ENCODE data around the gene SLC40A1.

The SLC40A1 gene

GRCh38 chr2:189566046-189566445 is 14.5 kb downstream of the SLC40A1 start:
- DNase-seq, result no peak

DNA sequence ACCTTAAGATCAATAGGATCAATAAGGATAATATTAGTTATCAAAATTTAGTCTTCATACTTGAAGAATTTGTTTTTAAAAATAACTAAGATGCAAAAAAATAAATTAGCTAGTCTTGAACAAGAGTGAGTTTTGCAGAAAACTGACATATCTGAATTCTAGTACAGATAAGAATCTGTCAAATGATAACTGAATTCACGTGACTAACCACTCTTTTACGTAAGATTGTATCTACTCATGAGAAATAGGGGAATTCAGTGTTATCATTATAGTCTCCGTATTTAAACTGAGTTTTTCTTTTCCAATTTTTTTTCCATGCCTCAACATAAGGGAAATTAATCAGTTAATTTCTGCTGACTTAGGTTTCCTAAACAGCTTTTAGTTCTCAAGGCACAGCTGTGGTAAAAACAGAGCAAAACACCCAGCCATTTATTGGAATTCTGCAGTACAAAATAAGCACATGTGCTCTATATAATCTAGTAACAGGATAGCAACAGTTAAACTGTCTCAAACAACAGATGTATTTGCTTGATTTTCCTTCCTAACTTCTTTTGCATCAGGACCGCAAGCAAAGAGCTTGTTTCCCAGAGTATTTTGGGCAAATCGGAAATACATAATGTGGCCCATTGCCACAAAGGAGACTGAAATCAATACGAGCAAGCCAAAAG is 19.1 kb downstream of the SLC40A1 start:
- no peak for DNase-seq

DNA sequence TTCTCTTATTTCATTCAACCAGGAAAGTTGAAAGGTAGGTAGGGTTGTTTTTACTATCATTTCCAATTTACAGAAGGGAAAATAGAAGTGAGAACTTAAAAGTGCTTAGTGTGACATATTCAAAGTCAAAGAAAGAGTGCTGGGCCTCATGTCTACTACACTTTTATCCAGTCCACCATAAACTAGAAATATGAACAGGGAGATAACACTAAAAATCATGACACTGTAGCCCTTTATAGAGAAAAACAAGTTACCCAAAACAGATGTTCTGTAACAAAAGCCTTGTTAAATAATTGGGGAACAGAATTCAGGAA is 20.4 kb downstream of the SLC40A1 start:
- DNase-seq, result no peak

DNA sequence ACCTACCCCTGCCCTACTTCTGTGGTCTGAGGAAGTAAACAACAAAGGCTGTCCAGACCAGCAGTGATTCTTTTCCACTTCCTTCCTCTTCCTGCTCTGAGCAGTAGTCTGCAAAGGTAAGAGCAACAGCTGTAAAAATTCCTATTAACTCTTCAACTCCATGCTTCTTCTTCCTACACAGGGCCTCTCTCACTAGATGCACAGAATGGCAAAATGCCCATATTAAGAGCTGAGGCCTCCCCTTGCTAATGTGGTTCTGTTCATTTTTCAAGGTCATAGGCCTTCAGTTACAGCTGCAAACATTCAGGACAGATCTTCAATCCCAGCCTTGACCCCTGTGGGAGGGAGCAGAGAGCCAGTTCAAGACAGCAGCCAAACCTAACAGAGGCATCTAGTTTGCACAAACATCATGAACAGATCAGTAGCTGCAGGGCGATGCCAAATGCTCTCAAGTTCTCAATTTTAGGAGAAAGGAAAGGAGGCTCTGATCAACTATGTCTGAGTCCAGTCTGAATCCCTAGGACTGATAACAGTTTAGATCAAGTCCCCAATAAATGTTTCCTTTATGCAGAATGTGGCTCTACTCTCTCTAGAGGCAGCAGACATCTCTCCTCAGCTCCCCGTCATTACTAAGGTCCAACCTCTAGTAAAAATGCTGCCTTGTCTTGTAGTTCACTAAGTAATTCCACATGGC is 20.9 kb downstream of the SLC40A1 start:
- no peak for DNase-seq

- no peak for DNase-seq
Observed at GRCh38 chr2:189558516-189559272, 21.9 kb downstream of the SLC40A1 start.

DNA sequence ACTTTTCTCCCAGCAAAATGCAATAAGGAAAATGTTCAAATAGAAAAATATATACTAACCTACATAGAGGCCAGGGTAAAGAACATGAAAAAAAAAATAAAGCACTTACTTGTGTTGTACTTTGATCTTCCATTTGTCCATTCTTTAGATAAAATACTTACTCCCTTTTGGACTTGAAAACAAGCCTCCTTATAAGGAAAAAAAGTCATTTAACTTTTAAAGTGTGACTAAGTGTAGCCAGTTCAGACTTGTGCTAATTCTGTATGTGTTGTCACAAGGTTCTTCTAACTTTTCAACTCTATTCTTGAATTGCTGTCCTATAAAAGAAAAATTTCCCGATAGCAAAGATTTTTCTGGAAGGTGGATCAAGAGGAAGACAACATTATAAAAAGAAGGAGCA is 23.2 kb downstream of the SLC40A1 start:
- DNase-seq, result no peak

GRCh38 chr2:189556526-189556925 is 24.1 kb downstream of the SLC40A1 start:
- no peak for DNase-seq

- DNase-seq, result no peak
Observed at GRCh38 chr2:189555232-189555631, 25.4 kb downstream of the SLC40A1 start.

DNA sequence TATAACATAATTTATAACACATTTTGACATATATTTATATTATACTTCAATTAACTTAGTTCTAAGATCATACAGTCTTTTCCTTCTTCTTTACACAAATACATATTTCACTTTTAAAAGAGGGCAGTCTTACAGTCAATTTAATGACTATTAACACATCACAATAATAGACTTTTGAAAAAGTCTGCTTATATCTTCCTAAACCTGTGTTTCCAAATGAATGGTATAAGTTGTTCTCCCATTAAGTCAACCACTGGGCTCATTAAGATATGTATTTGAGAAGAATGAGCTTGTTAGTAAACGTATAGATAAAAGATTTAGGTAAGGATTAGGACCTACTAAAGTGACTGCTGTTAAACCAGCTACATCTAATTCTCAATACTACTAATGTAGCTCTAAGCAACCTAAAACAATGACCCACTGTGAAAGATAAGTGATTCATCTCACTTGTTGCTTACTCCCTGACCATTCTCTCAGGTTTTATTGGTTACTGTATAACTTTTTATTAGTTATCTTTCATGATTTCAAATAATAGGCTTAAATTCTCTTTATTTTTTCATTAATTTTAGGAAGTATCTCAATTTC is 27.0 kb downstream of the SLC40A1 start:
- DNase-seq, result no peak

DNA sequence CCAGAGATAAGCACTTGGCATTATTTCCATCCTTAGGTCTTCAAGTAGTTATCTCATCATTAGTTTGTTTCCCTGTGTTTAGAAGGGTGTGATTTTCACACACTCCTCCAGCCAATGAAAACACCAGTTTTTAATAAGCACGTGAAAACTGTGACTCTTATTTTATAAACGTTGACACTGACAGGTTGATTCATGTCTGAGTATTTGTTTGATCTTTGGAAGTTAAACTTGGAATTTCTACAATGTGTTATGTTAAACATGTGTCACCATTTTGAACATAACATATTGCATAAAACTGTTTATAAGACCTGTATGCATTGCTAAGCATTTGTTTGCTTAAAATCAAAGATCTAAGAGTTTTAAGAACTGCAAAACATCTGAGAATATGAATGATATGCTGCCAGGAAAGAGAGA is 27.6 kb downstream of the SLC40A1 start:
- DNase-seq, result no peak

- DNase-seq, result no peak
Observed at GRCh38 chr2:189552334-189552990, 28.1 kb downstream of the SLC40A1 start.

GRCh38 chr2:189551808-189552207 is 28.8 kb downstream of the SLC40A1 start:
- no peak for DNase-seq

- DNase-seq, result no peak
Observed at GRCh38 chr2:189549449-189549832, 31.1 kb downstream of the SLC40A1 start.

DNA sequence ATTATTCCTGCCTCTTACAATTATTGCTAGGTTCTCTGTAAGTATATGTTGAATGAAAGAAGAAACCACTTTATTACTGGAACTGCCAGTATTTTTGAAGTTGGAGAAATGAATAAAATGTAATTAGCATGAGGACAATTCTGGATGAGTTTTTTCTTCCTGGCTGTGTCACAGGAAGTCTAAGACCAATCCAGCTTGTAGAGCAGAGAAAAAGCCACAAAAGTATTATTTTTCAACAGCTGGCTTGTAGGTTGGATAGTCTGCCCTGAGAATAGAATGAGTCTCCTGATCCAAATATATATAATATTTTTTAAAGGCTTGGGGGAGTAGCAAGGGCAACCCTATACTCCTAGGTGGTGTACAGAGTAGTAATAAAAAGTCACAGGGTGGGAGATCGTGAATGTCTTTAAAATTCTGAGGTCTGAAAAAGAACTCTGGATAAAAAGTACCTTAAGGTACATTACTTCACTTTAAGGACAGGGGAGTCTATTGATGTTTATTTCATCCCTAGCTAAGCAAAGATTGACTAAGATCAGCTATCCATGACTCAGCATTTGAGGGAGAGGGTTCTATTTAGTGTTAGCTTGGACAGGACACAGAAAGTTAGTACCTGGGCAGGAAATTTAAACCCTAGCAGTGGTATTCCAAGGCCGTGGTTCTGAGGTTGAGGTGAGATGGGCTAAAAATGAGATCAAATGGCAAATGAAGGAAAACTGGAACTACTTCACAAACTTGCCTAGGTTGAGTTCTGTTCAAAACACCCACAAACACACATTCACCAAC is 31.7 kb downstream of the SLC40A1 start:
- no peak for DNase-seq

DNA sequence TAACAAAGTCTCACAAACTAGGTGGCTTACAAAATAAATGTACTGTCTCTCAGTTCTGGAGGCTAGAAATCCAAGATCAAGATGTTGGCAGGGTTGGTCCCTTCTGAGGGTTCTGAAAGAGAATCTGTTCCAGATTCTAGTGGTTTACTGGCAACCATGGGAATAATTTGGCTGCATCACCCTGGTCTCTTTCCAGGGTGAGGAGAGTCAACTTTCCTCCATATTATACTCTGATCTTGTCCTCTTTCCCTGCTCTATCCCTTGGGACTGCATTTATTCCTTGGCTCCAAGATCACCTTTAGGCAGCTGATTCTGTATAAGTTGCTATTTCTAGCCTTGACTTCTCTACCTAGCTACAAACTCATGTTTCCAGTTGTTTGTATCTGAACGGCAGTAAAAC is 35.2 kb downstream of the SLC40A1 start:
- no peak for DNase-seq

GRCh38 chr2:189544318-189545042 is 36.1 kb downstream of the SLC40A1 start:
- DNase-seq, result no peak

DNA sequence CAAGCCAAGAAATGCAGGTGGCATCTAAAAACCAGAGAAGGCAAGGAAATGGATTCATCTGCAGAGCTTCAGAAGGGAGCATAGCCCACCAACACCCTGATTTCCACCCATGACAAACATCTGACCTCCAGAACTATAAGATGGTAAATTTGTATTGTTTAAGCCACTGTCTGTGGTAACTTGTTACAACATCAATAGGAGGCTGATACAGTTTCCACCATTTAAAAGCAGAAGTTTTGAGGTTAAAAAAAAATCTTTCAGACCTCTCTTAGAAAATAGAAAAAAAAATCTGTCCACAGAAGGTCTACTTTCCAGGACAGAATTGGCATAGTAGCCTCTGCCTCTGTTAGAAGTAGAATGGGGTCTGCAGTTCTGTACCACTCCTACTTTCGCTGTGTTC is 37.2 kb downstream of the SLC40A1 start:
- DNase-seq, result no peak

GRCh38 chr2:189542145-189542882 is 38.3 kb downstream of the SLC40A1 start:
- no peak for DNase-seq

- DNase-seq, result no peak
Observed at GRCh38 chr2:189541591-189541990, 39.0 kb downstream of the SLC40A1 start.

- DNase-seq, result no peak
Observed at GRCh38 chr2:189540551-189540950, 40.0 kb downstream of the SLC40A1 start.

DNA sequence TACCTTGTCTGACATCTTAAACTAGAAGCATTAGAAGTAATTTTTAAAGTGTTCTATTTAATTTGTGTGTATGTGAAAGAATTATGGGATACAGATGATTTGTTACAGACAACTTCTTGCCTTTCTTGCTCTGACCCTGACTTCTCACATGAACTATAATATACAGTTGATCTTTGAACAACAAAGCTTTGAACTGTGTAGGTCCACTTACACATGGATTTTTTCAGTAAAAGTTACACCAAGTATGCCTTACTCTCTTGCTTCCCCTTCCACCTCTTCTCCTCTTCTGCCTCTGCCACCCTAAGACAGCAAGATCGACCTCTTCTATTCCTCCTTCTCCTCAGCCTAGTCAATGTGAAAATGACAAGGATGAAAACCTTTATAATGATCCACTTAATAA is 42.2 kb downstream of the SLC40A1 start:
- no peak for DNase-seq
